IMR-90 (cell line): Measurements from ENCODE around the gene RPL19. TPM values are rescaled to one million over a fixed set of nuclear protein-coding genes. Genes with fewer than 3 reads are reported as not detected.

ENCODE experiments used
- ATAC-seq: fragments of 200-7000 bp; cut with Tn5 transposase; 2 replicates; pipeline ENCODE4 v1.9.1; 2020; ENCODE audit warnings: low read depth, mild to moderate bottlenecking, moderate library complexity
- BruUV-seq: library from RNA; stranded (reverse); fragments of 400-500 nt; replicated peaks from 2 replicates; lab custom pipeline; 2021; lab: Mats Ljungman, UMichigan
- CTCF ChIA-PET: fragments of 300-600 bp; formaldehyde crosslinking; extraction: SDS; loops from one replicate; lab custom pipeline; 2021; ENCODE audit warnings: antibody characterized with exemption; lab: Yijun Ruan, JAX
- POLR2A ChIA-PET: fragments of 300-600 bp; sonication (Branson Sonifier 250); formaldehyde crosslinking; loops from one replicate; lab custom pipeline; 2022; ENCODE audit warnings: antibody characterized with exemption; ENCODE audit not compliant: unreplicated experiment; lab: Charles Lee
- DNase-seq: peaks from one replicate; pipeline ENCODE4 v3.0.0; 2013
- H2AFZ ChIP-seq: replicated peaks from 2 replicates; pipeline ENCODE3; 2013; ENCODE audit warnings: low read length, mild to moderate bottlenecking; ENCODE audit not compliant: poor library complexity
- H2AK5ac ChIP-seq: 2 replicates; pipeline ENCODE4 v1.6.1; 2013; ENCODE audit warnings: low read depth, low read length, inconsistent platforms
- H2AK9ac ChIP-seq: replicated peaks from 2 replicates; pipeline ENCODE3; 2013; ENCODE audit warnings: mild to moderate bottlenecking, low read depth, low read length, moderate library complexity; ENCODE audit not compliant: poor library complexity
- H2BK120ac ChIP-seq: 2 replicates; pipeline ENCODE4 v1.6.1; 2013; ENCODE audit warnings: low read depth, low read length, inconsistent platforms
- H2BK15ac ChIP-seq: 3 replicates; pipeline ENCODE4 v1.6.1; 2013; ENCODE audit warnings: low read depth, low read length, inconsistent platforms
- H2BK20ac ChIP-seq: 2 replicates; pipeline ENCODE4 v1.6.1; 2013; ENCODE audit warnings: low read depth, mild to moderate bottlenecking, inconsistent platforms, low read length, moderate library complexity
- H2BK5ac ChIP-seq: 2 replicates; pipeline ENCODE4 v1.6.1; 2013; ENCODE audit warnings: mild to moderate bottlenecking, low read depth, low read length, inconsistent platforms; ENCODE audit not compliant: poor library complexity, severe bottlenecking
- H3K14ac ChIP-seq: replicated peaks from 2 replicates; pipeline ENCODE4 v1.6.1; 2013; ENCODE audit warnings: low read depth, low read length, inconsistent platforms
- H3K18ac ChIP-seq: 2 replicates; pipeline ENCODE4 v1.6.1; 2013; ENCODE audit warnings: low read depth, low read length, control low read depth
- H3K23ac ChIP-seq: 2 replicates; pipeline ENCODE4 v1.6.1; 2013; ENCODE audit warnings: low read depth, low read length, inconsistent platforms
- H3K27ac ChIP-seq: 2 replicates; pipeline ENCODE4 v1.5.1; 2013; ENCODE audit warnings: mild to moderate bottlenecking, control low read depth, low read length; ENCODE audit not compliant: insufficient read depth
- H3K27me3 ChIP-seq: 2 replicates; pipeline ENCODE4 v1.6.1; 2013; ENCODE audit warnings: low read length; ENCODE audit not compliant: control insufficient read depth, insufficient read depth
- H3K36me3 ChIP-seq: 2 replicates; pipeline ENCODE4 v1.6.1; 2013; ENCODE audit warnings: low read length, mixed read lengths; ENCODE audit not compliant: control insufficient read depth, insufficient read depth
- H3K4ac ChIP-seq: 2 replicates; pipeline ENCODE4 v1.6.1; 2013; ENCODE audit warnings: low read depth, low read length, inconsistent platforms
- H3K4me1 ChIP-seq: 2 replicates; pipeline ENCODE4 v1.6.1; 2013; ENCODE audit warnings: low read length, mixed read lengths; ENCODE audit not compliant: control insufficient read depth, insufficient read depth
- H3K4me2 ChIP-seq: 2 replicates; pipeline ENCODE4 v1.6.1; 2013; ENCODE audit warnings: low read depth, mild to moderate bottlenecking, control low read depth, low read length, moderate library complexity
- H3K4me3 ChIP-seq: 2 replicates; pipeline ENCODE4 v1.5.1; 2013; ENCODE audit warnings: low read depth, mild to moderate bottlenecking, control low read depth, low read length, moderate library complexity; ENCODE audit not compliant: insufficient read depth
- H3K56ac ChIP-seq: 2 replicates; pipeline ENCODE4 v1.6.1; 2013; ENCODE audit warnings: low read length, inconsistent platforms; ENCODE audit not compliant: insufficient read depth; ENCODE audit errors: extremely low read depth
- H3K79me1 ChIP-seq, 2 experiments: 2 replicates each; pipeline ENCODE4 v1.6.1; 2013; ENCODE audit warnings: low read length in 2 of 2, inconsistent platforms in 1 of 2, low read depth in 1 of 2
- H3K9ac ChIP-seq: 2 replicates; pipeline ENCODE4 v1.6.1; 2013; ENCODE audit warnings: low read depth, low read length, control low read depth
- H3K9me1 ChIP-seq: 2 replicates; pipeline ENCODE4 v1.6.1; 2013; ENCODE audit warnings: low read length, inconsistent platforms; ENCODE audit not compliant: insufficient read depth
- H3K9me3 ChIP-seq: 2 replicates; pipeline ENCODE4 v1.6.1; 2013; ENCODE audit warnings: low read length; ENCODE audit not compliant: control insufficient read depth, insufficient read depth
- H4K20me1 ChIP-seq: 2 replicates; pipeline ENCODE4 v1.6.1; 2013; ENCODE audit warnings: low read length, inconsistent platforms; ENCODE audit not compliant: insufficient read depth
- H4K5ac ChIP-seq: 2 replicates; pipeline ENCODE4 v1.6.1; 2013; ENCODE audit warnings: mild to moderate bottlenecking, low read depth, low read length, control low read depth
- H4K8ac ChIP-seq, 2 experiments: 2 replicates each; pipeline ENCODE4 v1.6.1; 2013; ENCODE audit warnings: low read depth in 2 of 2, low read length in 2 of 2, control low read depth in 1 of 2, inconsistent platforms in 1 of 2
- H4K91ac ChIP-seq: 2 replicates; pipeline ENCODE4 v1.6.1; 2013; ENCODE audit warnings: low read depth, low read length, inconsistent platforms; ENCODE audit not compliant: insufficient read depth
- BHLHE40 ChIP-seq: fragments of 150-350 bp; IDR thresholded peaks from 2 replicates; pipeline ENCODE4 v1.6.1; 2016; ENCODE audit warnings: mild to moderate bottlenecking, low read depth, low read length
- CEBPB ChIP-seq: IDR thresholded peaks from 2 replicates; pipeline ENCODE4 v1.6.1; 2012; ENCODE audit warnings: low read depth, low read length, improper control_type of control experiment
- CHD1 ChIP-seq: IDR thresholded peaks from 2 replicates; pipeline ENCODE4 v1.6.1; 2012; ENCODE audit warnings: low read depth, low read length, improper control_type of control experiment
- FOS ChIP-seq: fragments of 150-350 bp; IDR thresholded peaks from 2 replicates; pipeline ENCODE4 v1.6.1; 2016; ENCODE audit warnings: low read depth, low read length
- MAFK ChIP-seq: IDR thresholded peaks from 2 replicates; pipeline ENCODE4 v1.6.1; 2012; ENCODE audit warnings: low read depth, low read length, improper control_type of control experiment
- MAZ ChIP-seq: IDR thresholded peaks from 2 replicates; pipeline ENCODE4 v1.6.1; 2012; ENCODE audit warnings: low read depth, mild to moderate bottlenecking, low read length, improper control_type of control experiment, moderate library complexity, borderline replicate concordance
- MXI1 ChIP-seq: IDR thresholded peaks from 2 replicates; pipeline ENCODE4 v1.6.1; 2012; ENCODE audit warnings: low read depth, mild to moderate bottlenecking, low read length, moderate library complexity, borderline replicate concordance
- POLR2A ChIP-seq: IDR thresholded peaks from 2 replicates; pipeline ENCODE4 v1.6.1; 2012; ENCODE audit warnings: mild to moderate bottlenecking, low read depth, low read length
- RAD21 ChIP-seq: IDR thresholded peaks from 2 replicates; pipeline ENCODE4 v1.6.1; 2012; ENCODE audit warnings: low read length, improper control_type of control experiment
- RFX5 ChIP-seq: IDR thresholded peaks from 2 replicates; pipeline ENCODE4 v1.8.0; 2012; ENCODE audit warnings: low read depth, mild to moderate bottlenecking, low read length, moderate library complexity
- WGBS, 2 experiments: methylation state at CpG; one replicate each; pipeline versions ENCODE4 v1.1.5 to v1.1.7; 2013; ENCODE audit warnings: missing lambda C conversion rate in 2 of 2; ENCODE audit not compliant: insufficient read length in 1 of 2; ENCODE audit errors: extremely low coverage in 2 of 2; 5-methylcytosine and 5-hydroxymethylcytosine counted together
- dilution Hi-C: fragments of 300-500 bp; cut with HindIII; formaldehyde crosslinking; loops from one replicate; pipeline ENCODE4 v1.14.3; 2018; ENCODE audit warnings: low sequenced_read_pairs; ENCODE audit not compliant: unreplicated experiment
- in situ Hi-C: fragments of 300-500 bp; cut with MboI; formaldehyde crosslinking; loops from 3 replicates; pipeline ENCODE4 v1.14.3; 2019; ENCODE audit warnings: low sequenced_read_pairs, inconsistent platforms, mixed read lengths
- intact Hi-C: fragments of 100-400 bp; cut with micrococcal nuclease; formaldehyde crosslinking; loops from 2 replicates; pipeline ENCODE4 v1.10.0; 2022
- polyA plus RNA-seq, 3 experiments: library from polyadenylated mRNA; depleted of rRNA; stranded (reverse); fragments of >200 nt; gene quantifications; 2 replicates each; pipeline ENCODE4 v1.2.3, GENCODE V29; 2012; ENCODE audit warnings: low replicate concordance in 1 of 3
- total RNA-seq: library from RNA; depleted of rRNA; stranded (reverse); fragments of >200 nt; gene quantifications from 2 replicates; pipeline ENCODE4 v1.2.3, GENCODE V29; 2012
- TF ChIP-seq, protein P1 (sequence below): conservative IDR thresholded peaks from 2 replicates; pipeline ENCODE4 v1.5.1; 2012; ENCODE audit warnings: mild to moderate bottlenecking, low read depth, low read length, improper control_type of control experiment
- TF ChIP-seq, protein P2 (sequence below): fragments of 150-350 bp; IDR thresholded peaks from 2 replicates; pipeline ENCODE4 v1.6.1; 2017; ENCODE audit warnings: mild to moderate bottlenecking, antibody characterized with exemption, low read length, low read depth

RPL19 gene
- total and polyA plus RNA-seq, 2 of the 4 experiments (the other 2 are of a cell fraction), result 2,101 to 2,466 TPM

DNA sequence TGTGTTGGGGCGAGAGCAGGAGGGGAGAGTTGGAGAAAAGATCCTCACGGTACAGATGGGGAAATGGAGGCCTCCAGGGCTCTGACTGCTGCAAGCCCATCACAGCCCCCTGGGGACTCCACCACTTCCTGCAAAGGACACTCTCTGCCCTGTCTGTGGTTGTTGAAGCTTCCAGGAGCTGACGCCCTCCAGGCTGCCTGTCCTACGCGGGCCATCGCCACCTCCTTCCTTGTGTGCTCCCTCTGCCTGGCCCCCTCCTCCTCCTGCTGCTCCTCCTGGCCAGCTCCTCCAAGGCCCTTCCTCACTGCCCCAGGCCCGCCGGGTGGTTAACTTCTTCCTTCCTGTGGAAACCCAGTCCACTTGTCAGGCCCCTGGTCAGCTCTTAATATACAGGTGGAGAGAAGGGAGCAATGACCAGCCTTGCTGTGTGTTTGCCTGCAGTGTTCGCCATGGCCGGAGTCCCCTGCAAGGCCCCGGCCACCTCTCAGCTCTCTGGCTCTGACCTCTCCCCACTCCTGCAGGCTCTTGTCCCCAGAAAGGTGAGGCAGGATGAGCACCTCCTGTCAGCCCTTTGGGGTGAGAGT is 44.0 kb downstream of the RPL19 start:
- H3K23ac ChIP-seq, result no peak overlapping the region
- no peak overlapping the region for H2BK15ac ChIP-seq
- no peak overlapping the region for H3K4me2 ChIP-seq
- ATAC-seq (peak; percentile 4; the same call in 1 of the 2 replicates), DNase-seq (no peak)
- H3K4ac ChIP-seq, result no peak overlapping the region
- no peak overlapping the region for H3K18ac ChIP-seq
- H2AFZ ChIP-seq, result peak overlapping the region; percentile 73
- no peaks in the 10 kb centered on the region for H3K9me1 ChIP-seq
- no peak overlapping the region for H4K8ac ChIP-seq
- H3K4me3 ChIP-seq, result no peak overlapping the region
- no peak overlapping the region for H3K14ac ChIP-seq
- ChIA-PET CTCF (interaction anchor here (0.7 to 1.8 kb wide), 11 partner anchors 8 to 262 kb away, joined by 3 to 10 read pairs (median 4); no protein-coding TSS in a partner anchor), POLR2A (no interaction called here)
- no peaks in the 10 kb centered on the region for H3K79me1 ChIP-seq
- dilution Hi-C loops (no loop called here), in situ Hi-C loops (loop anchor here (10.0 kb wide), 1 partner anchor 259 kb away; no protein-coding TSS in a partner anchor), intact Hi-C loops (loop anchor here (1.0 to 5.0 kb wide), 4 partner anchors 37 to 447 kb away; partner anchors contain the start of gene PIP4K2B)
- no peaks in the 10 kb centered on the region for H4K20me1 ChIP-seq
- WGBS, 2 experiments, result 27% methylated on average over 3 of the region's 11 CpGs; no CpG with 5 or more reads in 1 of the 2 experiments
- H3K9ac ChIP-seq, result no peak overlapping the region
- H4K91ac ChIP-seq, result no peak overlapping the region
- H3K9me3 ChIP-seq, result no peaks in the 10 kb centered on the region
- H2AK9ac ChIP-seq, result no peak overlapping the region
- no peak overlapping the region for H3K56ac ChIP-seq
- no peak overlapping the region for H2BK5ac ChIP-seq
- H3K27me3 ChIP-seq, result no peaks in the 10 kb centered on the region
- H2AK5ac ChIP-seq, result no peak overlapping the region
- no peaks in the 10 kb centered on the region for H3K36me3 ChIP-seq
- no peak overlapping the region for H2BK120ac ChIP-seq
- no peak overlapping the region for H3K27ac ChIP-seq
- no peak overlapping the region for H4K5ac ChIP-seq
- BruUV-seq, result no TSS peak
- H3K4me1 ChIP-seq, result no peaks in the 10 kb centered on the region
- TF ChIP-seq POLR2A, result no peak
- no peak for TF ChIP-seq RFX5
- no peak for TF ChIP-seq CEBPB
- TF ChIP-seq MXI1, result no peak
- TF ChIP-seq FOS, result no peak
- no peak for TF ChIP-seq RAD21
- TF ChIP-seq, protein P1, sequence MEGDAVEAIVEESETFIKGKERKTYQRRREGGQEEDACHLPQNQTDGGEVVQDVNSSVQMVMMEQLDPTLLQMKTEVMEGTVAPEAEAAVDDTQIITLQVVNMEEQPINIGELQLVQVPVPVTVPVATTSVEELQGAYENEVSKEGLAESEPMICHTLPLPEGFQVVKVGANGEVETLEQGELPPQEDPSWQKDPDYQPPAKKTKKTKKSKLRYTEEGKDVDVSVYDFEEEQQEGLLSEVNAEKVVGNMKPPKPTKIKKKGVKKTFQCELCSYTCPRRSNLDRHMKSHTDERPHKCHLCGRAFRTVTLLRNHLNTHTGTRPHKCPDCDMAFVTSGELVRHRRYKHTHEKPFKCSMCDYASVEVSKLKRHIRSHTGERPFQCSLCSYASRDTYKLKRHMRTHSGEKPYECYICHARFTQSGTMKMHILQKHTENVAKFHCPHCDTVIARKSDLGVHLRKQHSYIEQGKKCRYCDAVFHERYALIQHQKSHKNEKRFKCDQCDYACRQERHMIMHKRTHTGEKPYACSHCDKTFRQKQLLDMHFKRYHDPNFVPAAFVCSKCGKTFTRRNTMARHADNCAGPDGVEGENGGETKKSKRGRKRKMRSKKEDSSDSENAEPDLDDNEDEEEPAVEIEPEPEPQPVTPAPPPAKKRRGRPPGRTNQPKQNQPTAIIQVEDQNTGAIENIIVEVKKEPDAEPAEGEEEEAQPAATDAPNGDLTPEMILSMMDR, result no peak
- TF ChIP-seq MAZ, result no peak
- TF ChIP-seq CHD1, result no peak
- TF ChIP-seq BHLHE40, result no peak
- TF ChIP-seq, protein P2, sequence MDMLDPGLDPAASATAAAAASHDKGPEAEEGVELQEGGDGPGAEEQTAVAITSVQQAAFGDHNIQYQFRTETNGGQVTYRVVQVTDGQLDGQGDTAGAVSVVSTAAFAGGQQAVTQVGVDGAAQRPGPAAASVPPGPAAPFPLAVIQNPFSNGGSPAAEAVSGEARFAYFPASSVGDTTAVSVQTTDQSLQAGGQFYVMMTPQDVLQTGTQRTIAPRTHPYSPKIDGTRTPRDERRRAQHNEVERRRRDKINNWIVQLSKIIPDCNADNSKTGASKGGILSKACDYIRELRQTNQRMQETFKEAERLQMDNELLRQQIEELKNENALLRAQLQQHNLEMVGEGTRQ, result no peak
- no peak for TF ChIP-seq MAFK
- H2BK20ac ChIP-seq, result no peak overlapping the region
